Ishikawa (cell line): ENCODE measurements around the gene SMIM27.

Source experiments
- CEBPB ChIP-seq: IDR thresholded peaks from 2 replicates; pipeline ENCODE4 v1.6.1; 2012
- CREB1 ChIP-seq: IDR thresholded peaks from 2 replicates; pipeline ENCODE4 v1.6.1; 2012; ENCODE audit warnings: low read depth
- EGR1 ChIP-seq: IDR thresholded peaks from 2 replicates; pipeline ENCODE4 v1.6.1; 2012
- EP300 ChIP-seq: IDR thresholded peaks from 2 replicates; pipeline ENCODE4 v1.6.1; 2012; ENCODE audit warnings: borderline replicate concordance
- FOXM1 ChIP-seq: IDR thresholded peaks from 2 replicates; pipeline ENCODE4 v1.6.1; 2012; ENCODE audit warnings: low read depth, borderline replicate concordance
- NFIC ChIP-seq: IDR thresholded peaks from 2 replicates; pipeline ENCODE4 v1.6.1; 2012
- RAD21 ChIP-seq: IDR thresholded peaks from 2 replicates; pipeline ENCODE4 v1.6.1; 2012; ENCODE audit warnings: low read depth
- TAF1 ChIP-seq: IDR thresholded peaks from 2 replicates; pipeline ENCODE4 v1.6.1; 2012; ENCODE audit warnings: low read depth, mild to moderate bottlenecking
- TCF12 ChIP-seq: IDR thresholded peaks from 2 replicates; pipeline ENCODE4 v1.6.1; 2012; ENCODE audit warnings: low read depth
- TEAD4 ChIP-seq: IDR thresholded peaks from 2 replicates; pipeline ENCODE4 v1.6.1; 2012
- YY1 ChIP-seq: IDR thresholded peaks from 2 replicates; pipeline ENCODE4 v1.6.1; 2012; ENCODE audit warnings: low read depth
- ZBTB7A ChIP-seq: IDR thresholded peaks from 2 replicates; pipeline ENCODE4 v1.6.1; 2012; ENCODE audit warnings: low read depth
- TF ChIP-seq, protein P1 (sequence below): IDR thresholded peaks from 2 replicates; pipeline ENCODE4 v1.6.1; 2012
- TF ChIP-seq, protein P2 (sequence below): IDR thresholded peaks from 2 replicates; pipeline ENCODE4 v1.6.1; 2012
- TF ChIP-seq, protein P3 (sequence below): IDR thresholded peaks from 2 replicates; pipeline ENCODE4 v1.6.1; 2012; ENCODE audit warnings: low read depth, mild to moderate bottlenecking

The SMIM27 gene

DNA sequence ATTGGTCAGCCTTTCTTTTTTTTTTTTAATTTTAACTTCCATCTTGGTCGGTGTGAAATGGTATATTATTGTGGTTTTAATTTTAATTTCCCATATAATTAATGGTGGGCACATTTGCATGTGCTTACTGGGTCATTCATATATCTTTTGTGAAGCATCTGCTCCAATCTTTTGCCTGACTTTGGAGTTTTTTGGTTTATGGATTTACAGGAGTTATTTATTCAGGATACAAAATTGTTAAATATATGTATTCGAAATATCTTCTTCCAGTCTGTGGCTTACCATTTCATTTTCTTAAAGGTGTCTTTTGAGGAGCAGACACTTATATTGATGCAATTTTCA lies 25.4 kb upstream of the SMIM27 start:
- TF ChIP-seq ZBTB7A (no peak), YY1 (no peak), TEAD4 (no peak), FOXM1 (no peak), TAF1 (no peak), NFIC (no peak), RAD21 (no peak), EGR1 (no peak), EP300 (no peak)
- TF ChIP-seq, protein P1, sequence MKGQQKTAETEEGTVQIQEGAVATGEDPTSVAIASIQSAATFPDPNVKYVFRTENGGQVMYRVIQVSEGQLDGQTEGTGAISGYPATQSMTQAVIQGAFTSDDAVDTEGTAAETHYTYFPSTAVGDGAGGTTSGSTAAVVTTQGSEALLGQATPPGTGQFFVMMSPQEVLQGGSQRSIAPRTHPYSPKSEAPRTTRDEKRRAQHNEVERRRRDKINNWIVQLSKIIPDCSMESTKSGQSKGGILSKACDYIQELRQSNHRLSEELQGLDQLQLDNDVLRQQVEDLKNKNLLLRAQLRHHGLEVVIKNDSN = no peak

DNA sequence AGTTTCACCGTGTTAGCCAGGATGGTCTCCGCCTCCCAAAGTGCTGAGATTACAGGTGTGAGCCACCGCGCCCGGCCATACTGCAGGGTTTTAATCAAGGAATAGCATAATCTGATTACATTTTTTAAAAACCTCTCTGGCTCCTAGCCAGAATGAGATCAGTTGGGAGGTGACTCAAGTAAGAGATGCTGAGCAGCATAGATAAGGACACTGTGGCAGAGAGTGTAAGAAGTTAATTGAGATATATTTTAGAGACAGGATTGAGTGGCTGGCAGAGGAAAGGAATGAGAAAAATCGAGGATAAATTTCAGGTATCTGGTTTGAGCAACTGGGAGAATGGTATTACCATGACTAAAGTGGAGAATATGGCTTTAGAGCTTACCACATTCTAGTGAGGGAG lies 18.8 kb upstream of the SMIM27 start:
- TF ChIP-seq EGR1 = no peak
- TF ChIP-seq ZBTB7A = no peak
- TF ChIP-seq, protein P1 = no peak
- TF ChIP-seq CREB1 = no peak
- TF ChIP-seq TEAD4 = no peak
- TF ChIP-seq, protein P2, sequence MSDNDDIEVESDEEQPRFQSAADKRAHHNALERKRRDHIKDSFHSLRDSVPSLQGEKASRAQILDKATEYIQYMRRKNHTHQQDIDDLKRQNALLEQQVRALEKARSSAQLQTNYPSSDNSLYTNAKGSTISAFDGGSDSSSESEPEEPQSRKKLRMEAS = no peak
- TF ChIP-seq TAF1 = no peak
- no peak for TF ChIP-seq YY1
- no peak for TF ChIP-seq EP300
- TF ChIP-seq, protein P3, sequence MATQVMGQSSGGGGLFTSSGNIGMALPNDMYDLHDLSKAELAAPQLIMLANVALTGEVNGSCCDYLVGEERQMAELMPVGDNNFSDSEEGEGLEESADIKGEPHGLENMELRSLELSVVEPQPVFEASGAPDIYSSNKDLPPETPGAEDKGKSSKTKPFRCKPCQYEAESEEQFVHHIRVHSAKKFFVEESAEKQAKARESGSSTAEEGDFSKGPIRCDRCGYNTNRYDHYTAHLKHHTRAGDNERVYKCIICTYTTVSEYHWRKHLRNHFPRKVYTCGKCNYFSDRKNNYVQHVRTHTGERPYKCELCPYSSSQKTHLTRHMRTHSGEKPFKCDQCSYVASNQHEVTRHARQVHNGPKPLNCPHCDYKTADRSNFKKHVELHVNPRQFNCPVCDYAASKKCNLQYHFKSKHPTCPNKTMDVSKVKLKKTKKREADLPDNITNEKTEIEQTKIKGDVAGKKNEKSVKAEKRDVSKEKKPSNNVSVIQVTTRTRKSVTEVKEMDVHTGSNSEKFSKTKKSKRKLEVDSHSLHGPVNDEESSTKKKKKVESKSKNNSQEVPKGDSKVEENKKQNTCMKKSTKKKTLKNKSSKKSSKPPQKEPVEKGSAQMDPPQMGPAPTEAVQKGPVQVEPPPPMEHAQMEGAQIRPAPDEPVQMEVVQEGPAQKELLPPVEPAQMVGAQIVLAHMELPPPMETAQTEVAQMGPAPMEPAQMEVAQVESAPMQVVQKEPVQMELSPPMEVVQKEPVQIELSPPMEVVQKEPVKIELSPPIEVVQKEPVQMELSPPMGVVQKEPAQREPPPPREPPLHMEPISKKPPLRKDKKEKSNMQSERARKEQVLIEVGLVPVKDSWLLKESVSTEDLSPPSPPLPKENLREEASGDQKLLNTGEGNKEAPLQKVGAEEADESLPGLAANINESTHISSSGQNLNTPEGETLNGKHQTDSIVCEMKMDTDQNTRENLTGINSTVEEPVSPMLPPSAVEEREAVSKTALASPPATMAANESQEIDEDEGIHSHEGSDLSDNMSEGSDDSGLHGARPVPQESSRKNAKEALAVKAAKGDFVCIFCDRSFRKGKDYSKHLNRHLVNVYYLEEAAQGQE = no peak
- no peak for TF ChIP-seq RAD21
- no peak for TF ChIP-seq CEBPB
- TF ChIP-seq NFIC = no peak
- TF ChIP-seq TCF12 = no peak
- TF ChIP-seq FOXM1 = no peak

DNA sequence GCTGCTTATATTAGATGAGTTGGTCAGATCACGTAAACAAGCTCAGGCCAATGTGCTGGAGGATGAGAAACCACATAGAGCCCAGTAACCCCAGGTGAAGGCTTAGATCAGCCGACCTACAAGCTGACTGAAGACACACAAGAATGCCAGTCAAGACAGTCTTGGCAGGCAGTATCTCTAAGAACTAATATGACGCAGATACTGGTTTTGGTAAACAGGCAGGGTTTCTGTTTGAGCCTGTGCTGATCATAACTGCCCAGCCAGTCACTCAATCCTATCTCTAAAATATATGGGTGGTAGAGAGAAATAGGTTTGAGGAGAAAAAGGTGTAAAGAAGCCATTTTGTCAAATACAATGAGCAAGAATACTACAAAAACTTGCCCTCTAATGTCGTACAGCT lies 18.3 kb upstream of the SMIM27 start:
- TF ChIP-seq, protein P1 = no peak
- TF ChIP-seq YY1 = no peak
- TF ChIP-seq NFIC = no peak
- TF ChIP-seq, protein P3 = no peak
- no peak for TF ChIP-seq CEBPB
- TF ChIP-seq, protein P2 = no peak

DNA sequence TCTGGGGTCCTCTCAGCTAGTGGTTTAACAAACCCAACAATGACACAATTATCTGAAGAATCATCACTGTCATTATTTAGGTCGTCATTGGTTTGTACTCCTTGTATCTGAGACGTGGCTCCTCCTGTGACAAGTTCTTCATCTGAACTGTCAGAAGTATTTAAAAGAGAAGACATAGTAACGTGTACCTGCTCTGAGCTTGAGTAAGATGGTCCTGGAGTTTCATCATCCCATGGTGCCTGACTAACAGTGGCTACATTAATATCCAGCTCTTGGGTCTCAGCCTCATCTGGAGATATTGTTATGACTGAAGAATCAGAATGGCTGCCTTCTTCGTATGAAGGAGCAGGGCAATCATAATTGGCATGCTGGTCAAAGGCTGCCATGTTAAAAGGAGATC lies 9.1 kb upstream of the SMIM27 start:
- TF ChIP-seq FOXM1 = no peak
- TF ChIP-seq EGR1 = no peak
- TF ChIP-seq ZBTB7A = no peak
- no peak for TF ChIP-seq CEBPB
- no peak for TF ChIP-seq YY1
- no peak for TF ChIP-seq TCF12
- no peak for TF ChIP-seq EP300
- TF ChIP-seq, protein P3 = no peak
- TF ChIP-seq, protein P1 = no peak
- no peak for TF ChIP-seq TEAD4
- no peak for TF ChIP-seq TAF1
- TF ChIP-seq, protein P2 = no peak
- no peak for TF ChIP-seq NFIC
- no peak for TF ChIP-seq RAD21
